Amniotic epithelial cell (primary cell): ENCODE data around the gene CPNE1.
"Not testable (repeated sequence)": the region's sequence is repeated elsewhere in the genome, so short reads cannot be mapped to it uniquely, and the experiment has no call there.

ENCODE experiments used
- DNase-seq: peaks from one replicate; pipeline ENCODE4 v3.0.0-alpha.2; 2010; ENCODE audit warnings: low read depth

Gene CPNE1

GRCh38 chr20:35698298-35699126 is 33.8 kb upstream of the CPNE1 start:
- no peak for DNase-seq

- no peak for DNase-seq
Observed at GRCh38 chr20:35697696-35698297, 33.1 kb upstream of the CPNE1 start.

- DNase-seq = no peak
Observed at GRCh38 chr20:35695978-35696377, 31.3 kb upstream of the CPNE1 start.

- DNase-seq = no peak
Observed at GRCh38 chr20:35695245-35695749, 30.6 kb upstream of the CPNE1 start.

GRCh38 chr20:35690265-35690664 is 25.6 kb upstream of the CPNE1 start:
- DNase-seq = no peak

GRCh38 chr20:35686872-35687271 is 22.2 kb upstream of the CPNE1 start:
- DNase-seq = not testable (repeated sequence)

- not testable (repeated sequence) for DNase-seq
Observed at GRCh38 chr20:35685368-35685767, 20.7 kb upstream of the CPNE1 start.

- DNase-seq = no peak
Observed at GRCh38 chr20:35681960-35682359, 17.3 kb upstream of the CPNE1 start.

GRCh38 chr20:35680452-35681183 is 15.9 kb upstream of the CPNE1 start:
- no peak for DNase-seq

GRCh38 chr20:35674921-35675320 is 10.2 kb upstream of the CPNE1 start:
- no peak for DNase-seq

GRCh38 chr20:35673884-35674283 is 9.2 kb upstream of the CPNE1 start:
- no peak for DNase-seq

GRCh38 chr20:35669681-35670080 is 5.0 kb upstream of the CPNE1 start:
- no peak for DNase-seq

- DNase-seq = no peak
Observed at GRCh38 chr20:35669221-35669620, 4.5 kb upstream of the CPNE1 start.

GRCh38 chr20:35665949-35666288 is 1.2 kb upstream of the CPNE1 start:
- DNase-seq = no peak

- DNase-seq = peak; percentile 27
Observed at GRCh38 chr20:35663516-35664465, 909 bp downstream of the CPNE1 start.

- no peak for DNase-seq
Observed at GRCh38 chr20:35662551-35662950, 2.1 kb downstream of the CPNE1 start.

GRCh38 chr20:35661908-35662307 is 2.8 kb downstream of the CPNE1 start:
- no peak for DNase-seq

- peak; percentile 14 for DNase-seq
Observed at GRCh38 chr20:35661053-35661452, 3.6 kb downstream of the CPNE1 start.

- DNase-seq = no peak
Observed at GRCh38 chr20:35660122-35660937, 4.4 kb downstream of the CPNE1 start.

GRCh38 chr20:35657271-35657670 is 7.4 kb downstream of the CPNE1 start:
- no peak for DNase-seq

GRCh38 chr20:35654415-35654814 is 10.3 kb downstream of the CPNE1 start:
- DNase-seq = no peak
